ENCODE data around the gene GSX2.
"Not testable (repeated sequence)": the region's sequence is repeated elsewhere in the genome, so short reads cannot be mapped to it uniquely, and the experiment has no call there.

The GSX2 gene

GRCh38 chr4:54099748-54100574 is at the start of gene GSX2:
Gene GSX2, plus strand, starts transcription at chr4:54100163. Its CDS starts 182 bp downstream, at chr4:54100345.
- DNase-seq: no peak

DNA sequence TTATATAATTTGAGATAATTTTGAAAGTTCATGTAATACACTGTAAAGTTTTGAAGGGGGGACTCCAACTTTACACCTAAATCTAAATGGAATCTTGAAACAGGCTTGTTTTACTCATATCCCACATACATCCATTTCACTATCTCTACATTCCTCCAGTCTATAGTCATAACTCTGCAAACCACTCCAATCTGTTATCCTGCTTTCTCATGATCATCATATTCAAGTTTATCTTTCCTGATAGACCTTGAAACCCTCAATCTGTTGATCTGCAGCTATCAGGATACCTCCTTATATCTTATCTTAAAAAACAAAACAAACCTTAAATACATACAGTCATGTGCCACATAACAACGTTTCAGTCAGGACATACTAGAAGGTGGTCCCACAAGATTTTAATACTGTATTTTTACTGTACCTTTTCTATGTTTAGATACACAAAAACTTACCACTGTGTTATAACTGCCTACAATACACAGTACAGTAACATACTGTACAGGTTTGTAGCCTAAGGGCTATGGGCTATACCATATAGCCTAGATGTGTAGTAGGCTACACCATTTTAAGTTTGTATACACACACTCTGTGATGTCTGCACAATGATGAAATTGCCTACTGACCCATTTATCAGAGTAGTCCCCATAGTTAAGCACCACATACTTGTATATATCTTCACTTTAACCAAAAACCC is 49.6 kb upstream of the GSX2 start:
- DNase-seq: no peak

DNA sequence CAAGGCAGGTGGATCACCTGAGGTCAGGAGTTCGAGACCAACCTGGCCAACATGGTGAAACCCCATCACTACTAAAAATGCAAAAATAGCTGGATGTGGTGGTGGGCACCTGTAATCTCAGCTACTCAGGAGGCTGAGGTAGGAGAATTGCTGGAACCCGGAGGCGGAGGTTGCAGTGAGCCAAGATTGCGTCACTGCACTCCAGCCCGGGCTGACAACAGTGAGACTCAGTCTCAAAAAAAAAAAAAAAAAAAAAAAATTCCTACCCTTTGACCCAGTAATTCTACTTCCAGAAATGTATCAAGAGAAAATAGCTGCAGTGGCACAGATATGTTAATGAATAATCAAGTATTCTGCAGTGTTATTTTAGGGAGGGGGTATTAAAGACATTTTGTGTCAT is 46.6 kb upstream of the GSX2 start:
- not testable (repeated sequence) for DNase-seq

GRCh38 chr4:54054501-54054900 is 45.5 kb upstream of the GSX2 start:
- DNase-seq: no peak

DNA sequence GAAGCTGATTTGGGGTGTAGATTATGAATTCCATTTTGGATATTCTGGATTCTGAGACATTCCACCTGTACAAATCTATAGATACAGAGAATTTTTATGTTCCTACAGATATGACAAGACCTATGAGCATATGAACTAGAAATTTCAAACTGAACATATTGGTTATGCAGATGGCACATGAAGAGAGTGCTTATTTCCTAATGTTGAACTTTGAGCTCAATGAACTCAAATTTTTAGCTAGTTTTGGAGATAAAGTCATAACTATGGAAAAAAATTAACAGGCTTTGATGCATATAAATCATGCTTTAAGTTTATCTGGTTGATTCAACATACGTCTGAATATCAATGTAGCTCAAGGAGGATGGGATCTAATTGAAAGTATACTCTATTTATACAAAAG is 44.5 kb upstream of the GSX2 start:
- DNase-seq: no peak

DNA sequence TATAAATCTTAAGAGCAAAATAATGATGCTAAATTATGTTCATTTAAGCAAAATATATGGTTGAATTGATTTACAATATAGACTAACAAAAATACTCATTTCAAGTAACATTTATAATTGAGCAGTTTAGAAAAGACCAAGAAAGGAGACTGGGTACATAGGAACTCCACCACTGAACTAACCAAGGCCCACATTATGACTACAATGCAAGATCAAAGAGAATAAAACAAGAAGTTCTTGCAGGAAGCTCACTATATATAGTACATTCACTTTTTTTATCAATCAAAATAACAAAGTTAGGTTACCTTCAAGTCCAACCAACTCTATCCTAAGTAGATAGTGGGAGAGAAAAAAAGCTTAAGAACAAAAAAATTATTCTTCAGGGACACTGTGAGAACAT is 43.6 kb upstream of the GSX2 start:
- no peak for DNase-seq

GRCh38 chr4:54058171-54058570 is 41.8 kb upstream of the GSX2 start:
- DNase-seq: no peak

- DNase-seq: no peak
Measured at GRCh38 chr4:54060116-54060515, 39.8 kb upstream of the GSX2 start.

- DNase-seq: no peak
Measured at GRCh38 chr4:54061067-54061466, 38.9 kb upstream of the GSX2 start.

GRCh38 chr4:54061873-54062272 is 38.1 kb upstream of the GSX2 start:
- DNase-seq: no peak

DNA sequence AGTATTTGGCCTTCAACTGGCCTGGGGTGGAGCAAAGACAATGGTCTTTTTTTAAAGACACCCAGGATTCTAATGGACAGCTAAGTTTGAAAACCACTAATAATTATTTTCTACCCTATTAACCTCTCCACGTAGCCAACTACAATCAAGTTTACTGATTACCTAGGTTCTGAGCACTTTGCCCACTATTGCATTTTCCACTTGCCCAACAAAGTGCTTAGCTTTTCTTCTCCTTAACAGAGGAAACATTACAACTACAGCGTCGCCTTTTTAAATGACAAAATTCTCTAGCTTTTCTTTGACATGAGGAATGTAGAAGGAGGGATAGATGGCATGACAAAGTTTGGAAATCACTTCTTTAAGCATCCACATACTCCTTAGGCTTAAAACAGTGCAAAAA is 37.6 kb upstream of the GSX2 start:
- no peak for DNase-seq

DNA sequence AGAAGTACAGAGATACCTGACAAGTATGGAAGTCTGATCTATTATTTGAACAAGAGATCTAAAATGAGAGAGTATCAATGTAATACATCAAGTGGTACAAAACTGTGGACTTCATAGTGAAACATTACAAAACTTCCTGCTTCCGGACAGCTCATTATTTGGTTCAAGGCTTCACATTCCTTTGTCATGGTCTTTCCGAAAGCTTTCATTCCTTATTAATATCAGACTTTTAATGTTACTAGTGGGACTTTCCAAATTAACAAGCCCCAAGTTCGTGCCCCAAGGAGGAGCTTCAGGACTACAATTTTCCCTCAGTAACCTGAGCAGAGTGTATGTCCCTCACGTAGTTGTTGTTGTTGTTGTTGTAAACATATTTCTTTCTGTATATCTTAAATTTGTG is 36.7 kb upstream of the GSX2 start:
- DNase-seq: no peak

- DNase-seq: peak; percentile 24
Measured at GRCh38 chr4:54063737-54064316, 36.1 kb upstream of the GSX2 start.

DNA sequence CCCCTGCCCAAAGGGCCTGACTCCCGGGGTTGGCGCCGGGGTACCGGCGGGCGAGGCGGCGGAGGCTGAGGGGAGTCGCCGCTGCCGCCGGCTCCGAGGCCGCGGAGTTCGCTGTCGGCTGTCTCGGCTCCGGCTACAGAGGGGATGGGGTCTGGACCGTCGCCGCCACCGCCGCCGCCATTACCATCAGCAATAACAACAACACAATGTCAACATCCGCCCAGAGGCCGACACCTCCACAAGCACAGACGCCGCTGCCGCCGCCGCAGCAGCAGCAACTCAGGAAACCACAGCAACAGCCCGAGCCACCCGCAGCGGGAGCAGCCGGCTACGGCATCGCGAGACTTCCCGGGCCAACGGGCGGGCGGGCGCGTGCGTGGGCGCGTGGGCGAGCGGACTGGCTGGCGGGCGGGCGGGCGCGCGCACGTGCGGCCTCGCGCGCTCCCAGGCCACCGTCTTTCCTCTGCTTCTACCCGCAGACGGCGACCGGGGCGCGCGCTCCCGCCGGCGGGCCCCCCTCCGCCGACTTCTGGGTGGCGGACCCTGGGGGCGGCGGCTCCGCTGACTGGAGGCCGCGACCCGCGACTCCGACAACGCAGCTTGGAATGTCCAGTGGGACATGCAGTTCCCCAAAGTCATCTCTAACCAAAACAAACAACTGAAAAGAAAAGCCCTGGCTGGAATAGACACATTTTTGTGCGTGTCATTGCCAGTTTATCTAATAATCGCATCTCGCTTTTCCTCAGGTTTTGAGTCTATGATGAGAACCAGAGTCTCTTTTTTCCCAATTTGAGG is 35.4 kb upstream of the GSX2 start, which contains the start of gene CHIC2:
TSS of gene CHIC2 (minus strand) at position 289 of the 795 bp plus-strand sequence. CDS start 305 bp downstream, outside the sequence.
- DNase-seq: peak; percentile 97

GRCh38 chr4:54065282-54066087 is 34.5 kb upstream of the GSX2 start:
- no peak for DNase-seq

GRCh38 chr4:54066088-54066415 is 33.9 kb upstream of the GSX2 start:
- no peak for DNase-seq

GRCh38 chr4:54066718-54067129 is 33.2 kb upstream of the GSX2 start:
- no peak for DNase-seq

- DNase-seq: no peak
Measured at GRCh38 chr4:54067166-54067565, 32.8 kb upstream of the GSX2 start.

- DNase-seq: no peak
Measured at GRCh38 chr4:54073271-54073880, 26.6 kb upstream of the GSX2 start.

DNA sequence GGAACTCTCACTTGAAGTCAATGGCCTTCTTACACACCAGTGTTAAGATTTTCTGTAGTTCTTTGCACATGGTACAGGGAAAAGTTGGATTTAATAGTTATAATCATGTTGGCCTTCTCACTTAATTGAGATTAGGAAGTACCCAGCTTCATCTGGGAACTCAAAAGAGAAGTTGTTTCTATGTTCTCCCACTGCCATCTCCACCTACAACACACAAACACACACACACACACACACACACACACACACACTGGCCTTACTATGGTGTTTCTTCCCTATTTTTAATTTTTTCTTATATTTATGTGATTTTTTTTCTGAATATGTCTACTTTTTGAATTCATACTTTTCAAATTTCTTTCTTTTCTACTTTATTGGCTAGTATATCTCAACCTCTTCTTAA is 25.6 kb upstream of the GSX2 start:
- DNase-seq: no peak

DNA sequence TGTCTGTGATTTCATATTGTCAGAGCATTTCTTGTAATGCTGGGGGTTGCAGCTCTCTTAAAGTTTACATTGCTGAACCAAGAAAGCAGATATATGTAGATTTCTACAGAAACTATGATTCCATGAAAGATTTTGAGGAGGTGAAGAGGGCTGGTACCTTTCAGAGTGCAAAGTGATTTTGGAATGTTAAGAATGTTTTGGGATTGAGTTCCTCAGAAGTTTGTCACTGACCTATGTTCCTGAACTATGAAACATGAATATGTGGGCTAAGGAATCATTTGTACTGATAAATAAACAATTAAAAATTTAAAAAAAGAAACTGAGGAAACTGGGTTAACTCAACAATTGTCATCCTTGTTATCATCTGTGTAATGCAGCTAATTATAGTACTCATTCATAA is 23.3 kb upstream of the GSX2 start:
- DNase-seq: no peak

- DNase-seq: no peak
Measured at GRCh38 chr4:54077812-54078211, 22.2 kb upstream of the GSX2 start.
